Tibial artery (tissue), 4 donors: Measurements from ENCODE around the gene ENDOV.

Experiments used
- DNase-seq, 2 donors: peaks; one replicate each; pipeline ENCODE4 v3.0.0-alpha.2; 2019
- H3K27ac ChIP-seq, 2 donors: fragments of 200-600 bp; sonication (generic) in 1 of 2; 1 replicate in 1 of 2; 2 replicates in 1 of 2; pipeline ENCODE4 v1.5.1; 2018 to 2019; ENCODE audit warnings: mild to moderate bottlenecking in 1 of 2
- H3K27me3 ChIP-seq, 2 donors: fragments of 200-600 bp; sonication (generic) in 1 of 2; one replicate each; pipeline versions ENCODE4 v1.5.1 to v1.6.0; 2016 to 2019
- H3K36me3 ChIP-seq, 3 donors: fragments of 200-600 bp; sonication (generic) in 2 of 3; one replicate each; pipeline ENCODE4 v1.5.1; 2016 to 2019; ENCODE audit warnings: mild to moderate bottlenecking in 2 of 3
- H3K4me1 ChIP-seq, 4 donors: fragments of 200-600 bp; sonication (generic) in 2 of 4; 1 replicate in 3 of 4; 2 replicates in 1 of 4; pipeline ENCODE4 v1.5.1; 2016 to 2019
- H3K4me3 ChIP-seq, 2 donors: fragments of 200-600 bp; sonication (generic) in 1 of 2; 1 replicate in 1 of 2; 2 replicates in 1 of 2; pipeline ENCODE4 v1.5.1; 2018 to 2019; ENCODE audit warnings: mild to moderate bottlenecking in 2 of 2
- H3K9me3 ChIP-seq, 3 donors: fragments of 200-600 bp; sonication (generic) in 1 of 3; one replicate each; pipeline ENCODE4 v1.5.1; 2016 to 2019
- CTCF ChIP-seq, 2 experiments: fragments of 200-600 bp in 1 of 2; fragments of 450-650 bp in 1 of 2; IDR thresholded peaks; one replicate each; pipeline ENCODE4 v1.5.1; 2017 to 2019; ENCODE audit warnings: antibody characterized with exemption in 2 of 2, mild to moderate bottlenecking in 1 of 2, moderate library complexity in 1 of 2
- intact Hi-C: fragments of 100-400 bp; cut with DNase I; formaldehyde crosslinking; loops from one replicate; pipeline ENCODE4 v1.15.0; 2023; ENCODE audit warnings: low total_unique reads

ENDOV gene

GRCh38 chr17:80433916-80434666 lies 19.1 kb downstream of the ENDOV start:
- Histone ChIP-seq H3K27ac (no peak overlapping the region), H3K4me3 (no peak overlapping the region), H3K36me3 (peaks cover 4 to 49% (median 16%) of the 10 kb centered on the region in 3 donors), H3K9me3 (no peaks in the 10 kb centered on the region), H3K4me1 (no peaks in the 10 kb centered on the region), H3K27me3 (no peaks in the 10 kb centered on the region)
- no peak for DNase-seq
- no peak for TF ChIP-seq CTCF (IDR thresholded peaks at IDR 0.05)
- intact Hi-C loops: loop anchor here (2.0 kb wide), 1 partner anchor 551 kb away; no protein-coding TSS in a partner anchor

GRCh38 chr17:80437532-80437931 lies 22.6 kb downstream of the ENDOV start:
- no peak for DNase-seq
- Histone ChIP-seq H3K27ac (no peak overlapping the region), H3K4me1 (no peaks in the 10 kb centered on the region), H3K27me3 (peaks cover 0 to 8% of the 10 kb centered on the region in 2 donors), H3K9me3 (no peaks in the 10 kb centered on the region), H3K4me3 (no peak overlapping the region), H3K36me3 (peaks cover 4 to 37% (median 7%) of the 10 kb centered on the region in 3 donors)
- intact Hi-C loops: loop anchor here (5.0 kb wide), 1 partner anchor 440 kb away; no protein-coding TSS in a partner anchor
- TF ChIP-seq CTCF (IDR thresholded peaks at IDR 0.05): no peak

- no peak for TF ChIP-seq CTCF (IDR thresholded peaks at IDR 0.05)
- H3K27ac ChIP-seq: no peak overlapping the region
- intact Hi-C loops: loop anchor here (5.0 kb wide), 1 partner anchor 438 kb away; no protein-coding TSS in a partner anchor
Measured at GRCh38 chr17:80438806-80439205, 23.8 kb downstream of the ENDOV start.

GRCh38 chr17:80439499-80439898 lies 24.5 kb downstream of the ENDOV start:
- TF ChIP-seq CTCF (IDR thresholded peaks at IDR 0.05): no peak
- intact Hi-C loops: loop anchor here (5.0 kb wide), 1 partner anchor 438 kb away; no protein-coding TSS in a partner anchor
- DNase-seq: no peak
- Histone ChIP-seq H3K27ac (no peak overlapping the region), H3K4me3 (no peak overlapping the region), H3K4me1 (no peaks in the 10 kb centered on the region), H3K27me3 (peaks cover 0 to 8% of the 10 kb centered on the region in 2 donors), H3K36me3 (peaks cover 4 to 30% (median 7%) of the 10 kb centered on the region in 3 donors), H3K9me3 (no peaks in the 10 kb centered on the region)

More at GRCh38 chr17:80438806-80439205, 23.8 kb downstream of the ENDOV start:
- H3K4me3 ChIP-seq: no peak overlapping the region
- H3K9me3 ChIP-seq: no peaks in the 10 kb centered on the region
- no peaks in the 10 kb centered on the region for H3K4me1 ChIP-seq
- no peak for DNase-seq
- peaks cover 0 to 8% of the 10 kb centered on the region in 2 donors for H3K27me3 ChIP-seq
- peaks cover 4 to 30% (median 7%) of the 10 kb centered on the region in 3 donors for H3K36me3 ChIP-seq

GRCh38 chr17:80441133-80441578 lies 26.2 kb downstream of the ENDOV start:
- DNase-seq: no peak
- Histone ChIP-seq H3K4me1 (no peaks in the 10 kb centered on the region), H3K27me3 (peaks cover 0 to 8% of the 10 kb centered on the region in 2 donors), H3K9me3 (no peaks in the 10 kb centered on the region), H3K27ac (no peak overlapping the region), H3K36me3 (peaks cover 4 to 27% (median 7%) of the 10 kb centered on the region in 3 donors), H3K4me3 (no peak overlapping the region)
- intact Hi-C loops: no loop called here
- no peak for TF ChIP-seq CTCF (IDR thresholded peaks at IDR 0.05)
